ENCODE measurements around the gene RRAS2.

Gene RRAS2

GRCh38 chr11:14228356-14228755 is 130.6 kb downstream of the RRAS2 start:
- TF ChIP-seq CTCF (conservative IDR thresholded peaks at IDR 0.05; ENCODE audit: low read length): no peak
- H3K4me3 ChIP-seq (ENCODE audit: low read length): no peak overlapping the region
- no peak for DNase-seq (ENCODE audit: low read depth)
